HepG2 (cell line): ENCODE data around the gene TEKTIP1. TPM values are rescaled to one million over a fixed set of nuclear protein-coding genes. Genes with fewer than 3 reads are reported as not detected.
A peak's percentile ranks its signal among the peaks of the same experiment; 100 is the strongest.

Source experiments
- ATF2 ChIP-seq: sonication (generic); formaldehyde crosslinking; IDR thresholded peaks from 2 replicates; pipeline ENCODE4 v1.4.0; 2020; ENCODE audit warnings: missing genetic modification reagents
- DPF2 ChIP-seq: sonication (generic); formaldehyde crosslinking; IDR thresholded peaks from 2 replicates; pipeline ENCODE4 v1.4.0; 2020; ENCODE audit warnings: mild to moderate bottlenecking, low read depth, missing genetic modification reagents, borderline replicate concordance
- HOXA5 ChIP-seq: sonication (generic); formaldehyde crosslinking; IDR thresholded peaks from 2 replicates; pipeline ENCODE4 v1.4.0; 2020; ENCODE audit warnings: missing genetic modification reagents
- KDM5A ChIP-seq: fragments of 200-600 bp; sonication (generic); IDR thresholded peaks from 2 replicates; pipeline ENCODE4 v1.7.0; 2018; ENCODE audit warnings: antibody characterized with exemption, mild to moderate bottlenecking, low read length, borderline replicate concordance
- KMT2A ChIP-seq: sonication (generic); formaldehyde crosslinking; IDR thresholded peaks from 2 replicates; pipeline ENCODE4 v1.4.0; 2020; ENCODE audit warnings: missing genetic modification reagents
- ZBTB10 ChIP-seq: sonication (generic); formaldehyde crosslinking; IDR thresholded peaks from 2 replicates; pipeline ENCODE4 v1.4.0; 2020; ENCODE audit warnings: missing genetic modification reagents, borderline replicate concordance
- ZNF333 ChIP-seq: sonication (generic); formaldehyde crosslinking; IDR thresholded peaks from 2 replicates; pipeline ENCODE4 v1.4.0; 2020; ENCODE audit warnings: mild to moderate bottlenecking, missing genetic modification reagents, borderline replicate concordance
- ZNF362 ChIP-seq: sonication (generic); formaldehyde crosslinking; IDR thresholded peaks from 2 replicates; pipeline ENCODE4 v1.4.0; 2020; ENCODE audit warnings: missing genetic modification reagents, mild to moderate bottlenecking, borderline replicate concordance
- ZNF550 ChIP-seq: sonication (generic); formaldehyde crosslinking; IDR thresholded peaks from 2 replicates; pipeline ENCODE4 v1.4.0; 2020; ENCODE audit warnings: mild to moderate bottlenecking, missing genetic modification reagents, borderline replicate concordance
- ZNF75D ChIP-seq: sonication (generic); formaldehyde crosslinking; IDR thresholded peaks from 2 replicates; pipeline ENCODE4 v1.8.1; 2023; ENCODE audit warnings: missing genetic modification reagents, mild to moderate bottlenecking, borderline replicate concordance
- polyA plus RNA-seq, 8 experiments: library from polyadenylated mRNA; depleted of rRNA in 3 of 8; stranded (reverse) in 7 of 8; unstranded in 1 of 8; fragments of >200 nt; fragmentation: Illumina TruSeq in 4 of 8; extraction: Trizol in 4 of 8; gene quantifications; 2 replicates each; pipeline versions ENCODE4 v1.2.1 to v1.2.3, GENCODE V29; 2011 to 2016; ENCODE audit warnings: low read depth in 4 of 8, missing spikeins in 1 of 8, mixed read lengths in 1 of 8; ENCODE audit not compliant: insufficient read depth in 1 of 8
- total RNA-seq, 5 experiments: library from RNA; depleted of rRNA; stranded (reverse); fragments of >200 nt; fragmentation: Illumina TruSeq; extraction: Trizol; gene quantifications; 2 replicates each; pipeline ENCODE4 v1.2.3, GENCODE V29; 2016; ENCODE audit warnings: low read depth in 1 of 5
- TF ChIP-seq, protein P1 (sequence below): sonication (generic); formaldehyde crosslinking; IDR thresholded peaks from 2 replicates; pipeline ENCODE4 v1.5.0; 2020; ENCODE audit warnings: mild to moderate bottlenecking, missing genetic modification reagents
- TF ChIP-seq, protein P2 (sequence below): fragments of 450-650 bp; IDR thresholded peaks from 2 replicates; pipeline ENCODE4 v1.6.1; 2016
- TF ChIP-seq, protein P3 (sequence below): sonication (generic); formaldehyde crosslinking; IDR thresholded peaks from 2 replicates; pipeline ENCODE4 v1.5.0; 2020; ENCODE audit warnings: missing genetic modification reagents

TEKTIP1 gene
- total and polyA plus RNA-seq, 2 of the 13 experiments (the other 11 are each of a cell fraction or from before 2014, with no cell fraction given), result not detected

GRCh38 chr19:3505598-3506383 is 33.2 kb upstream of the TEKTIP1 start, which contains the start of gene FZR1 (continued):
- peak; percentile 55 for TF ChIP-seq ZBTB10 (CRISPR knock-in tag)
- TF ChIP-seq, protein P1, sequence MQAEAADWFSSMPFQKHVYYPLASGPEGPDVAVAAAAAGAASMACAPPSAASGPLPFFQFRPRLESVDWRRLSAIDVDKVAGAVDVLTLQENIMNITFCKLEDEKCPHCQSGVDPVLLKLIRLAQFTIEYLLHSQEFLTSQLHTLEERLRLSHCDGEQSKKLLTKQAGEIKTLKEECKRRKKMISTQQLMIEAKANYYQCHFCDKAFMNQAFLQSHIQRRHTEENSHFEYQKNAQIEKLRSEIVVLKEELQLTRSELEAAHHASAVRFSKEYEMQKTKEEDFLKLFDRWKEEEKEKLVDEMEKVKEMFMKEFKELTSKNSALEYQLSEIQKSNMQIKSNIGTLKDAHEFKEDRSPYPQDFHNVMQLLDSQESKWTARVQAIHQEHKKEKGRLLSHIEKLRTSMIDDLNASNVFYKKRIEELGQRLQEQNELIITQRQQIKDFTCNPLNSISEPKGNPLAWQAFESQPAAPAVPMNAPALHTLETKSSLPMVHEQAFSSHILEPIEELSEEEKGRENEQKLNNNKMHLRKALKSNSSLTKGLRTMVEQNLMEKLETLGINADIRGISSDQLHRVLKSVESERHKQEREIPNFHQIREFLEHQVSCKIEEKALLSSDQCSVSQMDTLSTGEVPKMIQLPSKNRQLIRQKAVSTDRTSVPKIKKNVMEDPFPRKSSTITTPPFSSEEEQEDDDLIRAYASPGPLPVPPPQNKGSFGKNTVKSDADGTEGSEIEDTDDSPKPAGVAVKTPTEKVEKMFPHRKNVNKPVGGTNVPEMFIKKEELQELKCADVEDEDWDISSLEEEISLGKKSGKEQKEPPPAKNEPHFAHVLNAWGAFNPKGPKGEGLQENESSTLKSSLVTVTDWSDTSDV, result 0 out of 2 replicates have a peak, but pooled peaks have one; percentile 25
- peak; percentile 50; the same call in 1 of the 2 replicates for TF ChIP-seq ATF2
- TF ChIP-seq, protein P2, sequence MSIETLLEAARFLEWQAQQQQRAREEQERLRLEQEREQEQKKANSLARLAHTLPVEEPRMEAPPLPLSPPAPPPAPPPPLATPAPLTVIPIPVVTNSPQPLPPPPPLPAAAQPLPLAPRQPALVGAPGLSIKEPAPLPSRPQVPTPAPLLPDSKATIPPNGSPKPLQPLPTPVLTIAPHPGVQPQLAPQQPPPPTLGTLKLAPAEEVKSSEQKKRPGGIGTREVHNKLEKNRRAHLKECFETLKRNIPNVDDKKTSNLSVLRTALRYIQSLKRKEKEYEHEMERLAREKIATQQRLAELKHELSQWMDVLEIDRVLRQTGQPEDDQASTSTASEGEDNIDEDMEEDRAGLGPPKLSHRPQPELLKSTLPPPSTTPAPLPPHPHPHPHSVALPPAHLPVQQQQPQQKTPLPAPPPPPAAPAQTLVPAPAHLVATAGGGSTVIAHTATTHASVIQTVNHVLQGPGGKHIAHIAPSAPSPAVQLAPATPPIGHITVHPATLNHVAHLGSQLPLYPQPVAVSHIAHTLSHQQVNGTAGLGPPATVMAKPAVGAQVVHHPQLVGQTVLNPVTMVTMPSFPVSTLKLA, result peak; percentile 70
- TF ChIP-seq DPF2, result no peak
- TF ChIP-seq KMT2A (CRISPR knock-in tag), result peak; percentile 32; the same call in 1 of the 2 replicates
- TF ChIP-seq, protein P3, sequence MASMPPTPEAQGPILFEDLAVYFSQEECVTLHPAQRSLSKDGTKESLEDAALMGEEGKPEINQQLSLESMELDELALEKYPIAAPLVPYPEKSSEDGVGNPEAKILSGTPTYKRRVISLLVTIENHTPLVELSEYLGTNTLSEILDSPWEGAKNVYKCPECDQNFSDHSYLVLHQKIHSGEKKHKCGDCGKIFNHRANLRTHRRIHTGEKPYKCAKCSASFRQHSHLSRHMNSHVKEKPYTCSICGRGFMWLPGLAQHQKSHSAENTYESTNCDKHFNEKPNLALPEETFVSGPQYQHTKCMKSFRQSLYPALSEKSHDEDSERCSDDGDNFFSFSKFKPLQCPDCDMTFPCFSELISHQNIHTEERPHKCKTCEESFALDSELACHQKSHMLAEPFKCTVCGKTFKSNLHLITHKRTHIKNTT (CRISPR knock-in tag), result 0 out of 2 replicates have a peak, but pooled peaks have one; percentile 18
- no peak for TF ChIP-seq HOXA5 (CRISPR knock-in tag)
- no peak for TF ChIP-seq ZNF333 (CRISPR knock-in tag)
- no peak for TF ChIP-seq ZNF75D (CRISPR knock-in tag)
- no peak for TF ChIP-seq ZNF550 (CRISPR knock-in tag)
- peak; percentile 35; the same call in 1 of the 2 replicates for TF ChIP-seq KDM5A
- no peak for TF ChIP-seq ZNF362
